HG03520 (cell line): Measurements from ENCODE around the gene HILPDA.
"Not testable (repeated sequence)": the region's sequence is repeated elsewhere in the genome, so short reads cannot be mapped to it uniquely, and the experiment has no call there.

Experiments used
- ATAC-seq: cut with Tn5 transposase; IDR thresholded peaks from one replicate; pipeline ENCODE4 v1.9.1; 2021; ENCODE audit warnings: mild to moderate bottlenecking, moderate library complexity; ENCODE audit not compliant: unreplicated experiment

HILPDA gene

GRCh38 chr7:128431221-128431620 lies 24.5 kb upstream of the HILPDA start:
- no peak for ATAC-seq

- ATAC-seq: no peak
Observed at GRCh38 chr7:128431754-128432153, 23.9 kb upstream of the HILPDA start.

- no peak for ATAC-seq
Observed at GRCh38 chr7:128434413-128435326, 21.0 kb upstream of the HILPDA start.

GRCh38 chr7:128435327-128435686 lies 20.4 kb upstream of the HILPDA start:
- ATAC-seq: no peak

GRCh38 chr7:128437426-128438332 lies 18.0 kb upstream of the HILPDA start:
- ATAC-seq: no peak

- ATAC-seq: no peak
Observed at GRCh38 chr7:128442356-128442755, 13.3 kb upstream of the HILPDA start.

- no peak for ATAC-seq
Observed at GRCh38 chr7:128443831-128444600, 11.7 kb upstream of the HILPDA start.

- ATAC-seq: no peak
Observed at GRCh38 chr7:128446306-128446705, 9.4 kb upstream of the HILPDA start.

- no peak for ATAC-seq
Observed at GRCh38 chr7:128447941-128448564, 7.6 kb upstream of the HILPDA start.

- ATAC-seq: no peak
Observed at GRCh38 chr7:128448751-128449302, 6.9 kb upstream of the HILPDA start.

GRCh38 chr7:128450409-128450808 lies 5.3 kb upstream of the HILPDA start:
- no peak for ATAC-seq

- ATAC-seq: no peak
Observed at GRCh38 chr7:128450913-128451312, 4.8 kb upstream of the HILPDA start.

- no peak for ATAC-seq
Observed at GRCh38 chr7:128452552-128452951, 3.1 kb upstream of the HILPDA start.

- ATAC-seq: no peak
Observed at GRCh38 chr7:128453836-128454804, 1.6 kb upstream of the HILPDA start.

- ATAC-seq: no peak
Observed at GRCh38 chr7:128454808-128455542, 703 bp upstream of the HILPDA start.

GRCh38 chr7:128456255-128456725 lies 612 bp downstream of the HILPDA start:
- ATAC-seq: peak; percentile 10

- not testable (repeated sequence) for ATAC-seq
Observed at GRCh38 chr7:128457385-128457784, 1.7 kb downstream of the HILPDA start.

- ATAC-seq: peak; percentile 18
Observed at GRCh38 chr7:128458956-128459355, 3.3 kb downstream of the HILPDA start.
